Thymus (tissue), 11 donors: Measurements from ENCODE around the gene TMEM134. TPM values are rescaled to one million over a fixed set of nuclear protein-coding genes. Genes with fewer than 3 reads are reported as not detected.
A peak's percentile ranks its signal among the peaks of the same experiment; 100 is the strongest.

Source experiments
- DNase-seq, 9 donors: peaks; one replicate each; pipeline ENCODE4 v3.0.0-alpha.2; 2013; ENCODE audit warnings: low spot score in 9 of 9, low read depth in 6 of 9, missing footprints in 1 of 9
- H3K27ac ChIP-seq, 2 donors: one replicate each; pipeline ENCODE4 v1.5.1; 2013; ENCODE audit warnings: control low read depth in 1 of 2, low read depth in 1 of 2, low read length in 1 of 2, mild to moderate bottlenecking in 1 of 2, moderate library complexity in 1 of 2
- H3K27me3 ChIP-seq, 2 donors: one replicate each; pipeline ENCODE4 v1.5.1; 2013; ENCODE audit warnings: low read length in 1 of 2; ENCODE audit not compliant: control insufficient read depth in 2 of 2, insufficient read depth in 1 of 2
- H3K36me3 ChIP-seq, 2 donors: one replicate each; pipeline ENCODE4 v1.5.1; 2013; ENCODE audit warnings: low read length in 1 of 2, mild to moderate bottlenecking in 1 of 2, moderate library complexity in 1 of 2; ENCODE audit not compliant: control insufficient read depth in 2 of 2, insufficient read depth in 2 of 2
- H3K4me1 ChIP-seq, 2 donors: one replicate each; pipeline ENCODE4 v1.5.1; 2013; ENCODE audit warnings: low read length in 2 of 2; ENCODE audit not compliant: control insufficient read depth in 2 of 2, insufficient read depth in 2 of 2
- H3K4me3 ChIP-seq, 2 donors: one replicate each; pipeline ENCODE4 v1.5.1; 2013; ENCODE audit warnings: low read length in 2 of 2, control low read depth in 1 of 2, mild to moderate bottlenecking in 1 of 2
- H3K9me3 ChIP-seq, 2 donors: one replicate each; pipeline ENCODE4 v1.5.1; 2013; ENCODE audit warnings: low read length in 1 of 2, mild to moderate bottlenecking in 1 of 2; ENCODE audit not compliant: control insufficient read depth in 2 of 2, insufficient read depth in 1 of 2
- WGBS: extraction: QIAGEN DNeasy Blood & Tissue Kit; methylation state at CpG from one replicate; pipeline ENCODE4 v1.1.7; 2013; 5-methylcytosine and 5-hydroxymethylcytosine counted together
- polyA plus RNA-seq: library from polyadenylated mRNA; stranded (reverse); fragments of 200-250 nt; gene quantifications from one replicate; pipeline ENCODE4 v1.2.3, GENCODE V29; 2013
- total RNA-seq: library from RNA; stranded (reverse); fragments of 120-200 nt; gene quantifications from one replicate; pipeline ENCODE4 v1.2.4, GENCODE V29; 2013
- donor health status: healthy.

TMEM134 gene
- total and polyA plus RNA-seq, 2 donors: 17.3 to 96.3 TPM

GRCh38 chr11:67442504-67443404 lies 26.3 kb downstream of the TMEM134 start:
- Histone ChIP-seq H3K4me3 (peak overlapping the region; percentile 33 to 52), H3K27ac (peak overlapping the region; percentile 79 to 94), H3K36me3 (peaks cover 8 to 17% of the 10 kb centered on the region in 2 donors), H3K4me1 (peaks cover 58 to 76% of the 10 kb centered on the region in 2 donors), H3K27me3 (no peaks in the 10 kb centered on the region), H3K9me3 (peaks cover 0 to 11% of the 10 kb centered on the region in 2 donors)
- WGBS: 68% methylated on average over 45 of the region's 45 CpGs
- DNase-seq: peak in 1 of 9 donors; percentile 37

GRCh38 chr11:67441731-67442351 lies 27.2 kb downstream of the TMEM134 start:
- Histone ChIP-seq H3K4me3 (no peak overlapping the region), H3K4me1 (peaks cover 58 to 81% of the 10 kb centered on the region in 2 donors), H3K36me3 (peaks cover 8 to 17% of the 10 kb centered on the region in 2 donors), H3K27me3 (no peaks in the 10 kb centered on the region), H3K9me3 (peaks cover 0 to 7% of the 10 kb centered on the region in 2 donors), H3K27ac (peak overlapping the region; percentile 79 to 94)
- DNase-seq: peak in 1 of 9 donors; percentile 69
- 88% methylated on average over 28 of the region's 28 CpGs for WGBS

- H3K27ac ChIP-seq: peak overlapping the region; percentile 86 to 94
- no peak overlapping the region for H3K4me3 ChIP-seq
- H3K4me1 ChIP-seq: peaks cover 56 to 82% of the 10 kb centered on the region in 2 donors
- no peaks in the 10 kb centered on the region for H3K27me3 ChIP-seq
- H3K9me3 ChIP-seq: peaks cover 0 to 11% of the 10 kb centered on the region in 2 donors
- peaks cover 13 to 18% of the 10 kb centered on the region in 2 donors for H3K36me3 ChIP-seq
- DNase-seq: peak in 1 of 9 donors; percentile 14
- 96% methylated on average over 21 of the region's 21 CpGs for whole genome bisulfite sequencing
These were observed 27.9 kb downstream of the TMEM134 start for GRCh38 chr11:67441098-67441563.

GRCh38 chr11:67440229-67441097 lies 28.6 kb downstream of the TMEM134 start:
- Histone ChIP-seq H3K4me3 (no peak overlapping the region), H3K36me3 (peaks cover 20 to 25% of the 10 kb centered on the region in 2 donors), H3K27me3 (no peaks in the 10 kb centered on the region), H3K9me3 (peaks cover 0 to 11% of the 10 kb centered on the region in 2 donors), H3K4me1 (peaks cover 56 to 82% of the 10 kb centered on the region in 2 donors), H3K27ac (peak overlapping the region; percentile 86 to 94)
- peak in 1 of 9 donors; percentile 24 for DNase-seq
- 84% methylated on average over 17 of the region's 17 CpGs for WGBS

- no peaks in the 10 kb centered on the region for H3K27me3 ChIP-seq
- WGBS: 88% methylated on average over 31 of the region's 31 CpGs
- peaks cover 56 to 82% of the 10 kb centered on the region in 2 donors for H3K4me1 ChIP-seq
- H3K27ac ChIP-seq: peak overlapping the region; percentile 73 to 94
- H3K36me3 ChIP-seq: peaks cover 29 to 33% of the 10 kb centered on the region in 2 donors
- peaks cover 0 to 11% of the 10 kb centered on the region in 2 donors for H3K9me3 ChIP-seq
- DNase-seq: peak in 1 of 9 donors; percentile 39
- peak overlapping the region in 1 of 2 donors; percentile 96 for H3K4me3 ChIP-seq
These were observed 29.5 kb downstream of the TMEM134 start for GRCh38 chr11:67439321-67440228.

GRCh38 chr11:67438158-67438902 lies 30.7 kb downstream of the TMEM134 start:
- Histone ChIP-seq H3K9me3 (peaks cover 0 to 11% of the 10 kb centered on the region in 2 donors), H3K27ac (peak overlapping the region; percentile 94 to 98), H3K4me3 (peak overlapping the region; percentile 91 to 96), H3K27me3 (no peaks in the 10 kb centered on the region), H3K36me3 (peaks cover 41 to 45% of the 10 kb centered on the region in 2 donors), H3K4me1 (peaks cover 63 to 86% of the 10 kb centered on the region in 2 donors)
- WGBS: 92% methylated on average over 41 of the region's 41 CpGs
- DNase-seq: peak in 1 of 9 donors; percentile 43

- H3K36me3 ChIP-seq: peaks cover 46 to 50% of the 10 kb centered on the region in 2 donors
- no peak for DNase-seq
- no peaks in the 10 kb centered on the region for H3K27me3 ChIP-seq
- H3K4me1 ChIP-seq: peaks cover 59 to 84% of the 10 kb centered on the region in 2 donors
- H3K9me3 ChIP-seq: peaks cover 0 to 11% of the 10 kb centered on the region in 2 donors
- H3K27ac ChIP-seq: peak overlapping the region; percentile 94 to 98
- 37% methylated on average over 3 of the region's 3 CpGs for WGBS
- H3K4me3 ChIP-seq: peak overlapping the region; percentile 91 to 96
These were observed 31.3 kb downstream of the TMEM134 start for GRCh38 chr11:67437809-67438157.
